Upper lobe of left lung (tissue), 4 donors: ENCODE results near the gene NNAT.

Experiments used
- EP300 ChIP-seq, 4 donors: sonication (generic); formaldehyde crosslinking; IDR thresholded peaks; one replicate each; pipeline ENCODE4 v1.5.1; 2017; ENCODE audit warnings: antibody characterized with exemption in 4 of 4, control low read depth in 2 of 4
- POLR2A ChIP-seq, 4 donors: fragments of 450-650 bp; IDR thresholded peaks; one replicate each; pipeline ENCODE4 v1.5.1; 2016 to 2017; ENCODE audit warnings: antibody characterized with exemption in 4 of 4, mild to moderate bottlenecking in 2 of 4
- POLR2AphosphoS5 ChIP-seq, 2 donors: sonication (generic); formaldehyde crosslinking; IDR thresholded peaks; one replicate each; pipeline ENCODE4 v1.5.1; 2017; ENCODE audit warnings: antibody characterized with exemption in 2 of 2
- TF ChIP-seq, protein P1 (sequence below), 6 experiments: fragments of 450-650 bp in 4 of 6; fragments of 200-600 bp in 2 of 6; sonication (generic) in 2 of 6; IDR thresholded peaks; one replicate each; pipeline ENCODE4 v1.5.1; 2016 to 2019; ENCODE audit warnings: antibody characterized with exemption in 6 of 6

- TF ChIP-seq, protein P1, sequence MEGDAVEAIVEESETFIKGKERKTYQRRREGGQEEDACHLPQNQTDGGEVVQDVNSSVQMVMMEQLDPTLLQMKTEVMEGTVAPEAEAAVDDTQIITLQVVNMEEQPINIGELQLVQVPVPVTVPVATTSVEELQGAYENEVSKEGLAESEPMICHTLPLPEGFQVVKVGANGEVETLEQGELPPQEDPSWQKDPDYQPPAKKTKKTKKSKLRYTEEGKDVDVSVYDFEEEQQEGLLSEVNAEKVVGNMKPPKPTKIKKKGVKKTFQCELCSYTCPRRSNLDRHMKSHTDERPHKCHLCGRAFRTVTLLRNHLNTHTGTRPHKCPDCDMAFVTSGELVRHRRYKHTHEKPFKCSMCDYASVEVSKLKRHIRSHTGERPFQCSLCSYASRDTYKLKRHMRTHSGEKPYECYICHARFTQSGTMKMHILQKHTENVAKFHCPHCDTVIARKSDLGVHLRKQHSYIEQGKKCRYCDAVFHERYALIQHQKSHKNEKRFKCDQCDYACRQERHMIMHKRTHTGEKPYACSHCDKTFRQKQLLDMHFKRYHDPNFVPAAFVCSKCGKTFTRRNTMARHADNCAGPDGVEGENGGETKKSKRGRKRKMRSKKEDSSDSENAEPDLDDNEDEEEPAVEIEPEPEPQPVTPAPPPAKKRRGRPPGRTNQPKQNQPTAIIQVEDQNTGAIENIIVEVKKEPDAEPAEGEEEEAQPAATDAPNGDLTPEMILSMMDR (IDR thresholded peaks at IDR 0.05) = no peak
- TF ChIP-seq EP300 (IDR thresholded peaks at IDR 0.05) (no peak), POLR2AphosphoS5 (IDR thresholded peaks at IDR 0.05) (no peak), POLR2A (IDR thresholded peaks at IDR 0.05) (no peak)
Measured at GRCh38 chr20:37535443-37536132, 14.5 kb downstream of the NNAT start.
